Measurements from ENCODE around the gene SLC45A1.

Gene SLC45A1

DNA sequence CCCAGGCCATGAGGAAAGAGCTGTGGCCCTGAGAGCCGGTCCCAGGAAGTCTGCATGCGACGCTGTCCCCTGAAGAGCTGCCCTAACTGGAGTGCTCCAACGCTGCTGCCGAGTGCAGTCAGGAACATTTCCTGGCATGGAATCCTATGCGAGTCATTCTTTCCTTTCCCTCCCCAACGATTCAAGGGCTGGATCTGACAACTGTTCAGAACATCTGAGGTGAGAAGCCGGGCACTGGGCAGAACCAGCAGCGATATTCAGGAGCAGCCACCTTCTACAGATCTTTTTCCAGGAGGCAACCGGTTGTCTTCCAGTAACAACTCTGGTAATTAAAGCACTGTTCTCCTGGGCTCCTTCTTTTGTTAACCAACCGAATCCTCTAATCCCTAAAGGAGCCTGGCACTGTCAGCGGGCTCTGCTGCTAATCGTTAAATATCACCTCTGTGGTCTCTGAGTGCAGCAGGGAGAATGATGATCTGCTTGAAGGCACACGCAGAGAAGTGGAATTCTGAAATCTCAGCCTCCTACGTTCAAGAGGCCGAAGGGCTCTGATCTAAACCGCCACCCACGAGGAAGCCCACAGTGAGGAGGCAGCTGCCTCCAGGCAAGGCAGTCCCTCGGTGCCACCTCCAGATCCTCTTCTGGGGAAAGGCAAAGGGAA, 55.8 kb downstream of the SLC45A1 start:
- TF ChIP-seq, protein P1, sequence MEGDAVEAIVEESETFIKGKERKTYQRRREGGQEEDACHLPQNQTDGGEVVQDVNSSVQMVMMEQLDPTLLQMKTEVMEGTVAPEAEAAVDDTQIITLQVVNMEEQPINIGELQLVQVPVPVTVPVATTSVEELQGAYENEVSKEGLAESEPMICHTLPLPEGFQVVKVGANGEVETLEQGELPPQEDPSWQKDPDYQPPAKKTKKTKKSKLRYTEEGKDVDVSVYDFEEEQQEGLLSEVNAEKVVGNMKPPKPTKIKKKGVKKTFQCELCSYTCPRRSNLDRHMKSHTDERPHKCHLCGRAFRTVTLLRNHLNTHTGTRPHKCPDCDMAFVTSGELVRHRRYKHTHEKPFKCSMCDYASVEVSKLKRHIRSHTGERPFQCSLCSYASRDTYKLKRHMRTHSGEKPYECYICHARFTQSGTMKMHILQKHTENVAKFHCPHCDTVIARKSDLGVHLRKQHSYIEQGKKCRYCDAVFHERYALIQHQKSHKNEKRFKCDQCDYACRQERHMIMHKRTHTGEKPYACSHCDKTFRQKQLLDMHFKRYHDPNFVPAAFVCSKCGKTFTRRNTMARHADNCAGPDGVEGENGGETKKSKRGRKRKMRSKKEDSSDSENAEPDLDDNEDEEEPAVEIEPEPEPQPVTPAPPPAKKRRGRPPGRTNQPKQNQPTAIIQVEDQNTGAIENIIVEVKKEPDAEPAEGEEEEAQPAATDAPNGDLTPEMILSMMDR (IDR thresholded peaks at IDR 0.05) = no peak

DNA sequence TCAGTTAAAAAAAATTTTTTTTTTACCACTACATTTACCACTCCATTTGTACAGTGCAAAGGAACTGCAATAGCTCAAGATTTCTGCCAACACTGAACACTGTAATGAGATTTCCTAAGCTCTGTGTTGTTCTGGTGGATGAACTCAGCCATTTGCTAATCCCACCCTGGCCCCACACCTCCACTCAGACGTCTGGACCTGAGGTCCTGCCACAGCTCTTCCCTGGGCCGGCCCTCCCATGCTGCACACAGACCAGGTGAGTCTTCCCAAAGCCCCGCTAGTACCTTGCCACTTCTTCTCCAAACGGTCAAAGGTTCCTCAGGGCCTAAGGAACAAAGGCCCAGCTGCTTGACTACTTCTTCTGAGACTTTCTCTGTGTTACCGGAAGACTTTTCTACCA, 56.4 kb downstream of the SLC45A1 start:
- TF ChIP-seq, protein P1 (IDR thresholded peaks at IDR 0.05) = no peak

DNA sequence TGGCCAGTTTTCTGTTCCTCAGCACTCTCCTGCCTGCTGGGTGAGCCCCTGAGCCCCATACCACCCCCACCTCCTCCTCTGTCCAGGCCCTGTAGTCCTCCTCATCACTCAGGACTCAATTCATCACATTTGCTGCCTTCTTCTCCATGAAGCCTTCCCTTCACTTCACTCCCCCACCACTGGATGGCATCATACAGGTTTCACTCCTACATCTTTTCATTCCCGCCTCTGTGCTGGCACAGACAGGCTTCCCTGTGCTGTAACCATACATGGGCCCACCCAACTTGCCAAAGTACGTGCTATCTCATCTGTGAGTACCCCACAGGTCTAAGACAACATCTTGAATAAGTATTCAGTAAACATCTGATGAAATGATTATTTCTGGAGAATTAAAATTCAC, 56.9 kb downstream of the SLC45A1 start:
- TF ChIP-seq, protein P1 (IDR thresholded peaks at IDR 0.05) = no peak

DNA sequence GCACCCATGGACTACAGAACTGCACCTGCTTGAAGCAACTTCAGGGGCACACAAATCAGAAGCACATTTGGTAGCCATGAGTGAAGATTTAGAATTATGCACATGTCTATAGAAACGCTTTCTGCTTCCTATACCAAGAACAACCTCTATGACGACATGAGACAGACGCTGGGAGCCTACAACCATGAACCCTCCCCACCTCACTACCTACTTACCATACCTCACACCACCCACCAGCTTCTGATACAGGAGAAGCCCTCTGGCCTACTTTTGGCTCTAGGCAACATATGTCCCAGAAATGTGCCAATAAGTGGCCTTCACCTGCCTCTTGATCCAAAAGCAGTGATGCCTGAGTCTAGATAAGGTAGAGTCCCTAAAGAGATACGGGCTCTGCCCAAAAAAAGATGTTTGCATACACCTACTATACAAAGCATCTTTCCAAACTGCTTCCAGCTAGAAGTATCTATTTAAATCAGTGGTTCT, 58.5 kb downstream of the SLC45A1 start:
- TF ChIP-seq, protein P1 (IDR thresholded peaks at IDR 0.05) = no peak

DNA sequence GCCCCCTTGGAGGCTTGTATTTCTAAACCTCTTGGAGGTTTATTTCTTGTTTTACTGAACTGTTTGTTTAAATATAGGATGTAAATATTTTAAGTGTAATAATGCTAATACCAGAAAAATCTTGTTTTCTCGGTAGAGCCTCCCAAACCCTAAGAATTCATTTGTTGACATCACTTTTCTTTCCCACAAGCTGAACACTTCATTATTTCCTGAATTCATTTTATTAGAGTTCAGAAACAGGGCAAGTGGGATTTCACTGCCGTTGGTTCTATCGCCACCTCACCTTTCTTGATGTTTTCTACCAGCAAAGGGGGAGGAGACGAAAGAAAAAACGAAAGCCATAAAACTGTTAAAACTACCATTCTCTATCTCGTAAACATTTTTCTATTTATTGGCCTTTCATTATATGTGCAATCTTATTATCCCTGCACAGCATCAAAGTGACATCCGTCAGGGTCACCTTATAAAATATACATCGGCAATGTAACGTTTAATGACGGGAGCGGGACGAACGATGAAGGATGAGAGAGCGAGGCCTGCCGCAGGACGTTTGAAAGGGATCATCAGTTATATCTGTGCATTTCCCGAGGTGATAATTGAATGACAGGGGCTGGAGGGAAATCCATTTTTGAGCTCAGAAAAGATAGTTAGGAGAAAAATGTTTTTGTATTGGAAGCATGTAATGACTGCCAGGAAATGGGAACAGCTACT, 59.5 kb downstream of the SLC45A1 start:
- TF ChIP-seq, protein P1 (IDR thresholded peaks at IDR 0.05) = no peak

DNA sequence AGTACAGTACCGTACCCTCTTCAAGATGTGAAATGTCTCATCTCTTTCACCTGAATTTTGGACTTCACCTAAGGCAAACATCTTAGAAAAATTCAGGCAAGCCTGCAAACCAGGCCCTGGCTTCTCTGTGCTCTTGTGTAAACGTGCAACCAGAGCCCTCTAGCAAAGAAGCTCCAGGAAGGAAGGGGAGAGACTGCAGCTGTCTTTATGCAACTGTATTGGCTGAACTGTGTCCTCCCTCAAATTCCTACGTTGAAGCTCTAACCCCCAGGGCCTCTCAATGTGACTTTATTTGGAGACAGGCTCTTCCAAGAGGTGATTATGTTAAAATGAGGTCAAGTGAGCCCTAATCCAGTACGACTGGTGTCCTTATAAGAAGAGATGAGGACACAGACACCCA, 60.3 kb downstream of the SLC45A1 start:
- TF ChIP-seq, protein P1 (IDR thresholded peaks at IDR 0.05) = no peak

DNA sequence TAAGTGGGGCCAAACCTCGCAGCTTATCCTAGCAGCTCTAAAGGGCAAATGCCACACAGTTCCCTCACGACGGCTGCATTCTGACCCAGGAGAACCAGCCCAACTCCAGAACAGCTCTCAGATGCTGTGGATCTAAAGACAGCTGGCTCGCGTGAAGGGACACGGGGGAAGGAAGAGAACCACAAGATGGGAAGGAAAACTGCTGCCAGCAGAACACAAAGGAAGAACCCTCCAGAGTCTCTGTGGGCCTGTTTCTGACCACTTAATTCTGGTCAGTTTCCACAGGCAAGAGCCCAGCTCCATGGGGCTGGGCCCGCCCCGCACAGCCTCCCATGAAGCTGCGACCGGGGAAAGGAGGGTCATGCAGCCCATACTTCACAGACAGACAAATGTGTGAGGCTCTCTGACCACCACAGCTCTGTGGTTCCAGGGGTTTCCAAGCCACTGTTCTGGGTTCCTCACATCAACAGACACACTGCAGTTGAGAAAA, 61.1 kb downstream of the SLC45A1 start:
- TF ChIP-seq, protein P1 (IDR thresholded peaks at IDR 0.05) = no peak

Data from LNCAP (cell line).